DND-41 (cell line): ENCODE measurements around the gene MKNK2.

Experiments used
- ATAC-seq: fragments of 200-7000 bp; cut with Tn5 transposase; 3 replicates; pipeline ENCODE4 v1.9.1; 2021; ENCODE audit warnings: low read depth; ENCODE audit not compliant: insufficient read depth
- DNase-seq: peaks from one replicate; pipeline ENCODE4 v3.0.0-alpha.2; 2020
- H2AFZ ChIP-seq: 2 replicates; pipeline ENCODE4 v1.6.0; 2012; ENCODE audit warnings: low read depth, low read length
- H3K27ac ChIP-seq: 2 replicates; pipeline ENCODE4 v1.5.1; 2012; ENCODE audit warnings: low read length, inconsistent platforms
- H3K27me3 ChIP-seq: fragments of 200-600 bp; sonication (generic); 2 replicates; pipeline ENCODE4 v1.6.0; 2012; ENCODE audit warnings: low read length, mild to moderate bottlenecking, inconsistent platforms; ENCODE audit not compliant: insufficient read depth, poor library complexity
- H3K36me3 ChIP-seq: 2 replicates; pipeline ENCODE4 v1.5.1; 2012; ENCODE audit warnings: low read length, inconsistent platforms; ENCODE audit not compliant: insufficient read depth
- H3K4me1 ChIP-seq: 2 replicates; pipeline ENCODE4 v1.5.1; 2012; ENCODE audit warnings: mild to moderate bottlenecking, low read length; ENCODE audit not compliant: insufficient read depth
- H3K4me2 ChIP-seq: 2 replicates; pipeline ENCODE4 v1.6.0; 2012; ENCODE audit warnings: mild to moderate bottlenecking, moderate library complexity, low read length, inconsistent platforms; ENCODE audit not compliant: insufficient read depth
- H3K4me3 ChIP-seq, 2 experiments: fragments of 200-600 bp in 1 of 2; shearing (Covaris generic) in 1 of 2; 2 replicates each; pipeline ENCODE4 v1.5.1; 2012 to 2016; ENCODE audit warnings: inconsistent platforms in 2 of 2, low read length in 2 of 2, mild to moderate bottlenecking in 2 of 2, low read depth in 1 of 2, moderate library complexity in 1 of 2
- H3K79me2 ChIP-seq: 2 replicates; pipeline ENCODE4 v1.6.0; 2012; ENCODE audit warnings: low read length, inconsistent platforms; ENCODE audit not compliant: insufficient read depth
- H3K9ac ChIP-seq: 2 replicates; pipeline ENCODE4 v1.6.0; 2012; ENCODE audit warnings: low read depth, mild to moderate bottlenecking, inconsistent platforms, low read length, moderate library complexity
- H3K9me3 ChIP-seq: 2 replicates; pipeline ENCODE4 v1.5.1; 2012; ENCODE audit warnings: low read length, moderate library complexity, mild to moderate bottlenecking, inconsistent platforms; ENCODE audit not compliant: insufficient read depth, severe bottlenecking
- H4K20me1 ChIP-seq: 2 replicates; pipeline ENCODE4 v1.6.0; 2012; ENCODE audit warnings: low read length; ENCODE audit not compliant: insufficient read depth
- EZH2 ChIP-seq: IDR thresholded peaks from 3 replicates; pipeline ENCODE4 v1.6.1; 2012; ENCODE audit warnings: borderline replicate concordance, low read depth, mild to moderate bottlenecking, moderate library complexity, low read length, inconsistent platforms; ENCODE audit not compliant: severe bottlenecking
- TF ChIP-seq, protein P1 (sequence below): IDR thresholded peaks from 2 replicates; pipeline ENCODE4 v1.5.1; 2012; ENCODE audit warnings: borderline replicate concordance, low read length, moderate library complexity, mild to moderate bottlenecking; ENCODE audit not compliant: poor library complexity, severe bottlenecking; ENCODE audit errors: extremely low read depth

Gene MKNK2

DNA sequence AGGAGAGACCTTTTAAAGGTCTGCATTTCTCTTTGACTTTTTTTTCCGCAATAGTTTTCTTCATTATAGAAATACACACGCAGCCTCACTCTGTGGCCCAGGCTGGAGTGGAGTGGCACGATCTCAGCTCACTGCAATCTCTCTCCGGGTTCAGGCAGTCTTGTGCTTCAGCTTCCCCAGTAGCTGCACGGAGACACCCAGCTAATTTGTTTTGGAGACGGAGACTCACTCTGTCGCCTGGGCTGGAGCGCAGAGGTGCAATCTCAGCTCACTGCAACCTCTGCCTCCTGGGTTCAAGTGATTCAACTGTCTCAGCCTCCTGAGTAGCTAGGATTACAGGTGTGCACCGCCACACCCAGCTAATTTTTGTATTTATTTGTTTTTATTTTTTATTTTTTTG is 11.7 kb upstream of the MKNK2 start:
- H3K27ac ChIP-seq, result peak overlapping the region; percentile 87
- H3K36me3 ChIP-seq, result no peaks in the 10 kb centered on the region
- no peak for TF ChIP-seq EZH2
- TF ChIP-seq, protein P1, sequence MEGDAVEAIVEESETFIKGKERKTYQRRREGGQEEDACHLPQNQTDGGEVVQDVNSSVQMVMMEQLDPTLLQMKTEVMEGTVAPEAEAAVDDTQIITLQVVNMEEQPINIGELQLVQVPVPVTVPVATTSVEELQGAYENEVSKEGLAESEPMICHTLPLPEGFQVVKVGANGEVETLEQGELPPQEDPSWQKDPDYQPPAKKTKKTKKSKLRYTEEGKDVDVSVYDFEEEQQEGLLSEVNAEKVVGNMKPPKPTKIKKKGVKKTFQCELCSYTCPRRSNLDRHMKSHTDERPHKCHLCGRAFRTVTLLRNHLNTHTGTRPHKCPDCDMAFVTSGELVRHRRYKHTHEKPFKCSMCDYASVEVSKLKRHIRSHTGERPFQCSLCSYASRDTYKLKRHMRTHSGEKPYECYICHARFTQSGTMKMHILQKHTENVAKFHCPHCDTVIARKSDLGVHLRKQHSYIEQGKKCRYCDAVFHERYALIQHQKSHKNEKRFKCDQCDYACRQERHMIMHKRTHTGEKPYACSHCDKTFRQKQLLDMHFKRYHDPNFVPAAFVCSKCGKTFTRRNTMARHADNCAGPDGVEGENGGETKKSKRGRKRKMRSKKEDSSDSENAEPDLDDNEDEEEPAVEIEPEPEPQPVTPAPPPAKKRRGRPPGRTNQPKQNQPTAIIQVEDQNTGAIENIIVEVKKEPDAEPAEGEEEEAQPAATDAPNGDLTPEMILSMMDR, result no peak
- H3K4me3 ChIP-seq, result no peak overlapping the region
- peak overlapping the region; percentile 79 for H3K4me2 ChIP-seq
- no peaks in the 10 kb centered on the region for H3K9me3 ChIP-seq
- H3K9ac ChIP-seq, result peak overlapping the region; percentile 64; the same call in 1 of the 2 replicates
- no peaks in the 10 kb centered on the region for H3K27me3 ChIP-seq
- no peaks in the 10 kb centered on the region for H4K20me1 ChIP-seq
- H3K79me2 ChIP-seq, result peaks cover 12% of the 10 kb centered on the region
- peaks cover 28% of the 10 kb centered on the region for H3K4me1 ChIP-seq
- no peak overlapping the region for H2AFZ ChIP-seq
- DNase-seq, result no peak
- ATAC-seq, result no peak

DNA sequence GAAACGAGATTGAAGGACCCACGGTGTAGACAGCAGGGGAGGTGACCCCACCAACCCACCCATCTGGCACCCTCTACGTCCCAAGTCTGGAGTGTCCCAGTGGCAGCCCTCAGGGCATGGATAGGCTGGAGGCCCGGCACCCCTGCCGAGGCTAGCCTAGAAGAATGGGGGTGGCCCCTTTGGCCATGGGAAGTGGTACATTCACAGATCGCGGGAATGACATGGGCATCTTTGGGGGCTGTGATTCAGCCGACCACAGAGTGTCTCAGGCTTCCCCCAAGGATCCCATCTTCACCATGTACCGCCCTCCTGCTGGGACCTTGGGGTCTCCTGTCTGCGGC is 11.3 kb upstream of the MKNK2 start:
- H3K4me3 ChIP-seq, result peak overlapping the region in 1 of 2 experiments; percentile 62; a peak in 3 of 4 replicates
- no peaks in the 10 kb centered on the region for H3K27me3 ChIP-seq
- no peaks in the 10 kb centered on the region for H3K36me3 ChIP-seq
- peak overlapping the region; percentile 69; the same call in 1 of the 2 replicates for H2AFZ ChIP-seq
- no peaks in the 10 kb centered on the region for H4K20me1 ChIP-seq
- no peak for ATAC-seq
- no peaks in the 10 kb centered on the region for H3K9me3 ChIP-seq
- peak overlapping the region; percentile 79 for H3K4me2 ChIP-seq
- DNase-seq, result no peak
- H3K27ac ChIP-seq, result peak overlapping the region; percentile 87
- H3K9ac ChIP-seq, result peak overlapping the region; percentile 64
- peaks cover 28% of the 10 kb centered on the region for H3K4me1 ChIP-seq
- TF ChIP-seq, protein P1, result no peak
- TF ChIP-seq EZH2, result no peak
- peaks cover 12% of the 10 kb centered on the region for H3K79me2 ChIP-seq

GRCh38 chr19:2061495-2062388 is 10.7 kb upstream of the MKNK2 start:
- Histone ChIP-seq H3K4me3 (peak overlapping the region; percentile 62 to 67), H3K79me2 (peaks cover 12% of the 10 kb centered on the region), H4K20me1 (no peaks in the 10 kb centered on the region), H3K4me2 (peak overlapping the region; percentile 95), H3K4me1 (peaks cover 34% of the 10 kb centered on the region), H3K9ac (peak overlapping the region; percentile 64), H3K9me3 (no peaks in the 10 kb centered on the region), H3K27me3 (no peaks in the 10 kb centered on the region), H3K36me3 (no peaks in the 10 kb centered on the region), H2AFZ (peak overlapping the region; percentile 69), H3K27ac (peak overlapping the region; percentile 87)
- ATAC-seq, result peak; percentile 91
- DNase-seq, result peak; percentile 99
- TF ChIP-seq, protein P1, result no peak
- TF ChIP-seq EZH2, result no peak
